ENCODE results near the gene CCL2.

CCL2 gene

DNA sequence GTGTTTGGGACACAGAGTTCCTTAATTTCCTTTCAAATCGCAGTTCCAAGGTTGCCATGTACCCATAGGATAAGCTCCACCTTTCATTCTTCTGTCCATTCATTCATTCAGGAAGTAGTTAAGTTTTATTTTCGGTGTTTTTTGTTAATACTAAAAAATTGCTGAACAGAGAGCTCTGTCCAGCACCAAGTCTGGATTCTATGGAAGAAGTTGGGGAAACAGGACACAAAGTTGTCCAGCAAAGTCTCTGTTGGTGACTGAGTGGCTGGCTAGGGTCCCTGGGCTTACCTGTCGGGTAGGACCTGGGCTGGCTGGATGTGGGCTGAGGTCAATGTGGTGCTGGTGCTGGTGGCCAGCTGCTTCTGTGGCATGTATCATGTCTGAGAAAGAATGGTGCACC lies 17.6 kb upstream of the CCL2 start:
- DNase-seq (ENCODE audit: extremely low read depth in 1 of 2, low read depth in 1 of 2), result no peak

DNA sequence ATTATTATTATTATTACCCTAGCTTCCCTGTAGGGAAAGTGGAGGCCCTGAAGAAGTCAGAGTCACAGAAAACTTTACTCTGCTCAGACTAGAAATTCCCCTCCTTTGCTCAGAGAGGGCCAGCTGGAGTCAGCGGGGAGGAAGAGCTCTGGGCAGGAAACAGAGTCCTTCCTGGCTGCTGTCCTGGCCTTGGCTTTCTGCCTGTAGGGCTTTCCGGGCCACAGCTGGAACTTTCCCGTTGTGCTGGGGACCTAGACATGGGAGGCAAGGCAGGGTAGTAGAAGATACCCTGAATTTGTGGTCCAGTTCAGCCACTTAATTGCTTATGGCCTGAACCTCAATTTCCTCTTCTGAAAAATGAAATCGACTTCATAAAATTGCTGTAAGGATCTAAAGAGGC lies 14.0 kb upstream of the CCL2 start:
- DNase-seq (ENCODE audit: extremely low read depth in 1 of 2, low read depth in 1 of 2), result no peak

DNA sequence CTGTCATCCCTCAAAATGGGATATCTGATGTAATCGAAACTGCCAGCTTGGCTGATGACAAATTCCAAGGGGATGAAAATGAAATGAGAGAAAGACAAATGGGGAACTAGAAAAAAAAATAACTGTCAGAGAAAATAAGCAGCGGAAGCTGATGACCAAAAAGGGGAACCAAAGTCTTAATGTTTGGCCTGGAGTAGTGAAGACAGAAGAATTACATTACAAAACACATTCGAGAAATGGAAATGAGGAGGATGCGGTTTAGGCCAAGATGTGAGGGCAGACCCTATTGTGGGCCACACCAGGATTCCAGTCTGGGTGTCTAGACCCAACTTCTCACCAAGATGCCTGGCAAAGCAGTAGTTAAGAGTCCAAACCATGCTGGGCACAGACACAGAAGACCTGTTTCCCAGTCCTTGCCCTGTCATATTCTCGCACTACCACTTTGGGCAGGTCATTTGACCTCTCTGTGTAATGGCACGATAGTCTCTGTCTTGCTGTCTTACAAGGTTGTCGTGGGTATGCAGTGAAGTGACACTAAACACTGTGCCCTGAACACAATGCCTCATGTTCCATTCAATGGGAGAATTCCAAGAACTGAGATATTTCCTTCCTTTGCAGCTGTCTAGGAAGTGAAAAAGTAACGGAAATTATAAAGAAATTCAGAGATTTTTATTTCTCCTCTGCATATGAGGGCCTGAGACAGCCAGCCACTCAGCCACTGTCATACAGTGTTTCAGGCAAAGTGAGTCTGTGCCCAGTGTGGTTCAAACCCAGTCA lies 12.3 kb upstream of the CCL2 start:
- no peak for DNase-seq (ENCODE audit: extremely low read depth in 1 of 2, low read depth in 1 of 2)

DNA sequence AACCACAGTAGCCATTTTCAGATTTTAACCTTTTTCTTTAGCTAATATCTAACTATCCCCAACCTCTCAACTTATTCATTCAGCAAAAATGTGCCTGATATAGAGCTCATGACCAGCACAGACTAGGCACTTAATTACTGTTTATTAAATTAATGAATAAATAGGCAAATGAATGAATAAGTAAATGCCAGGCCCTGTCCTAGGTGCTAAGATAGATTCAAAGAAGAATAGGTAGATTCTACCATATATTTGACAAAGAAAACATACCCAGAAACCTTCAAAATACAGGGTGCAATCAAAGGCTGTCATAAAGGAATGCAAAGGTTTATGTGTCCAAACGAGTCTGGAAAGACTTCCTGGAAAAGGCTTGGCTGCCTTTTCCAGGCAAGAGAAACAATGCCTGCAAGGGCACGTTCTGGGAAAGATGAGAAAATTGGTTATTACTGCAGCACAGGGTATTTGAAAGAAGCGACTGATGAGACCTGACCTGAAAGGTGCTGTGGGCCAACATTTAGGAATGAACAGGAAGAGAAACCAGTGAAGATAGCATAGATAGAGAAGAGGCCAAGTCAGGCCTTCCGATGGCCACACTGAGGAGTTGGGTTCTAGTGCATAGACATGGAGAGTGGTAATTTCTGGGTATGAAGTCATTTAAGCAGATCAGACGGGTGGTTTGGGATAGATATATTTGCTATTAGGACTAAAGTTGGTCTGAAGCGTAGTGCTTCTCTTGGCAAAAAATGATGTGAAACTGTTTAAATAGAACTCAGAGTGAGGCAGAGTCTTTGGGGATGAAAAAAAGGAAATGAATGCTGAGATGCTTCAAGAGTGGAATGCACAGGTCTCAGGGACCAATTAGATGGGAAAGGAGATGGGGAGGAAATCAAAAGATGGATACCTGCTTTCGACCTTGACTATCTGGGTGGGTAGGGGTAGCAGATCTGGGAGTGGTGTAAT lies 11.4 kb upstream of the CCL2 start:
- no peak for DNase-seq (ENCODE audit: extremely low read depth in 1 of 2, low read depth in 1 of 2)

DNA sequence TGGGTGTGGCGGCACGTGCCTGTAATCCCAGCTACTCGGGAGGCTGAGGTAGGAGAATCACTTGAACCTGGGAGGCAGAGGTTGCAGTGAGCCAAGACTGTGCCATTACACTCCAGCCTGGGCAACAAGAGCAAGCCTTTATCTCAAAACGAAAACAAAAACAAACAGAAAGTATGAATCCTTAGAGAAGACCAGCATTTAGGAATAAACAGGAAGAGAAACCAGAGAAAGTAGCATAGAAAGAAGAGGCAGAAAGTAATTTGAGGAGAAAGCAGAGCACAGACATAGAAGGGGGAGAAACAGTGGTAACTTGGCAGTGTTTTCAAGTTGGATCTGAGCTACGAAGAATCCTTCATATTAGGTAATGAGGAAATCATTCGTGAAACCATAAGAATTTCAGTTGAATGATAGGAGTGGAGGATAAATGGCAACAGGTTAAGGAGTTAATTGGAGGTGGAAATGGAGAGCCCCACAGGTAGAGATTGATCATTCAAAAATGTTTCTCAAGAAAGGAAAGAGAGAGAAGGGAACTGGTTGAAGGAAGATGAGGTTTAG lies 9.7 kb upstream of the CCL2 start:
- DNase-seq (ENCODE audit: extremely low read depth in 1 of 2, low read depth in 1 of 2), result no peak

DNA sequence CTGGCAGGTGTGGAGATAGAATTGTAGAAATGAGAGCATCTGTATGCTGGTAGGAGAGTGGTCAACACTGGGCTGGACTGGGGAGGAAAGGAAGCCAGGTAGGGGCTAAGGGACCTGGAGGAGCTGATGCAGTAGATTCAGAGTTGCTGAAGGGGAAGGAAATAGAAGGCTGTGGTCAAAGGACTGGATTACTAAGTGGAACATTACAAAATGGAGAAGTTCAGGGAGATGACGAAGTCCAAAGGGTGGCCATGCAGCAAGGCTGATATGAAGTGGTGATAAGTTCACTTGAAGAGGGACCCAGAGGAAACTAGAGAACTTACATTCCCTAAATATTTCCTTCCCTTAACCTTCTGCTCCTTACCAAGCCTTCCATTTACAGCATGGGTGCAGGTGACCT lies 8.6 kb upstream of the CCL2 start:
- no peak for DNase-seq (ENCODE audit: extremely low read depth in 1 of 2, low read depth in 1 of 2)

DNA sequence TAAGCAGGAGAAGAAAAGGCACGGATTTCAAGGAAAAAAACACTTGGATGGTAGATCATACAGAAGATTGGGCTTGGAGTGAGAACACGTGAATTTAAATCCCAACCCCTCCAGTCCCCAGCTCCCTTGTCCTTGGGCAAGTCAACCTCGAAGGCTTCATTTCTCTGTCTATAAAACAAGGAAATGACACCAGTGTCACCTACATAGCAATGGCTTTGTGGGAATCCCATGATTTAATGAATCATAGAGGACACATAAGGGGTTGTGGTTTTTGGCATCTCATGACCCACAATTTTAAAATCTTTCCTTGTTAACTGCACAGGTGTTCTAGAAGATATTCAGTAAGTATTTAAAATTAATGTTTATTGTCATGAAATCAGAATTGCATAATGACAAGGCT lies 8.2 kb upstream of the CCL2 start:
- DNase-seq (ENCODE audit: extremely low read depth in 1 of 2, low read depth in 1 of 2), result no peak

DNA sequence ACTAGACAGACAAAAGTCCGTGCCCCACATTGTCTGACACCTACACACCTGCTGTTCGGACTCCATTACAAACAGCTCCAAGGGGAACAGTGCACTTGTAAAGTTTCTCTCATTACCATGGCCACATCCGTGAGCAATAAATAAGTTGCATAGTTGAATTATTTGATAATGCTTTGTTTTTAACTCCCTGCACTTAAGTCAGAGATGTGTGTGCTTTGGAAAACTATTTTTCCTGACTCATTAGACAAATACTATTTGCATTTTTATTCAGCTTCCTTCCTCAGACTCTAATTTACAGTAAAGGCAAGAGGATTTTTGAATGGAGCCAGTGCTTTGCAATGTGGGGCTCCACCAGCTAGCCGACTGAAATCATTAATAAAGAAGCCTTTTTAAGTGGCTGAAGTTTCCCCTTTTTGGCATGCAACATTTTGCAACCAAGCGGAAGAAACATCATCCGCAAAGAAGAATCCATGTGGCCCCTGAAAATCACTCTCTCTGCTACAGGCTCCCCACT lies 6.5 kb upstream of the CCL2 start:
- no peak for DNase-seq (ENCODE audit: extremely low read depth in 1 of 2, low read depth in 1 of 2)

DNA sequence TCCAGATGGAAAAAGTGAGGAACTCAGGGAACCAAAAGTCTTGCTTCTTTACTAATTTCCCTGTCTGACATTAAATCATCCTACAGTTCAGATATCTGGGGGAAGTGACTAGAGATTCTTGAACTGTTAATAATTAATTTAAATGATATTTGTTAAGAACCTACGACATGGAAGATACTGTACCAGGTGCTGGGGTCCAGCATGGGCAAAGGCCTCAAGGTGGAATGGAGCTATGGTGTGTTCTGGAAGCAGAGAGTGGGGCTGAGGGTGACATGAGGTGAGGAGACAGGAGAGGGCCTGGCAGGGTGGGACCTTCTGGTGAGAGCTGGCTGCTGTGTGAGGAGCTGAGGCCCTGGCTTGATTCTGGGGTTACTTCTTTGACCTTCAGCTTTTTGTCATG lies 6.0 kb upstream of the CCL2 start:
- DNase-seq (ENCODE audit: extremely low read depth in 1 of 2, low read depth in 1 of 2), result no peak

DNA sequence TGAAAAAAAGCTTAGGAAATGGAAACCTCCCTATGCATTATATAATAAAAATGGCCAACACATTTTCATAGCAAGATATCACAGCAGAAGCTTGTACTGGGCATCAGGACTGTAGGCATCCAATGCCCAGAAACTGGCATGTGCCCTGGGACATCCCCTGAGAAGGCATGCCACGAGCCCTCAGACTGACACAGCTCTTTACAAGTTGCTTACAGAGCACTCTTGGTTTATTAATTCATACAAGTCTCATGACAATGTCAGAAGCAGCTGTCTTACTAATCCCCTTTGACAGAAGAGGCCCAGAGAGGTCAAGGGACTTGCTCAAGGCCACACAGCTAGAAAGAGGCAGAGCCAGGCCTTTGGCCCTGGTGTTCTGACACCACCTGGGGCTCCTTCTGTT lies 5.6 kb upstream of the CCL2 start:
- DNase-seq (ENCODE audit: extremely low read depth in 1 of 2, low read depth in 1 of 2), result no peak

DNA sequence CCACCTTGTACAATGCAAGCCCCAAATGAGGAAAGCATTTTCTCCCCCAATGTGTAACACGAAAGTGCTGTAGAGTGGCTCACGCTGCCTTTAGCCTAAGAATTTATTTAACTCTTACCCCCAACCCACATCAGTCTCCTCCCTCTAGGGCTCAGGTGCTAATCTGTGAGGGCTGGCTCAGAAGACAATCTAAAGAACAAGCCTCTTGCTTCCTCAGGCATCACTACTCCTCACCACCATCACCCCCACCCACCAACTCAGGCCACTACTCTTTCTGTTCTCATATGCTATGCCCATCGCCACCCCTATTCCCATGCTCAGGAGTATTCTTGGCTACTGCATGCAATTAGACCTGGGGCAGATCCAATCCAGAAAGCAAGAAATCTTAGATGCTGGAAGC lies 3.9 kb upstream of the CCL2 start:
- no peak for DNase-seq (ENCODE audit: extremely low read depth in 1 of 2, low read depth in 1 of 2)

DNA sequence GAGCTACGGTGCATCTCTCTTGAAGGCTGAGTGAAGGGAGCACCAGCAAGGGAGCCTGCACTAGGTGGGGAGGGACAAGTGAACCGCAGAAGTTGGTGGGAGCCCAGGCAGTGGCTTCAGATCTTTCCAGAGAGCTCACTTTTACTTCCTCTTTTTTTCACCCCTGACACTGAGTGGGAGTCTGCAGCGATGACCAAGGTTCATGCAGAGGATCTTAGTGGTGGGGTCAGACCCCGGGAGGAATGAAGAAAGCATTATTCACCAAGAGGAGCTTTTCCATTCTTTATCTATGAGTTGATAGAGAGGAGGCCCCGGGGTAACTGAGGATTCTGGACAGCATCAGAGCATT lies 3.0 kb upstream of the CCL2 start:
- no peak for DNase-seq (ENCODE audit: extremely low read depth in 1 of 2, low read depth in 1 of 2)

DNA sequence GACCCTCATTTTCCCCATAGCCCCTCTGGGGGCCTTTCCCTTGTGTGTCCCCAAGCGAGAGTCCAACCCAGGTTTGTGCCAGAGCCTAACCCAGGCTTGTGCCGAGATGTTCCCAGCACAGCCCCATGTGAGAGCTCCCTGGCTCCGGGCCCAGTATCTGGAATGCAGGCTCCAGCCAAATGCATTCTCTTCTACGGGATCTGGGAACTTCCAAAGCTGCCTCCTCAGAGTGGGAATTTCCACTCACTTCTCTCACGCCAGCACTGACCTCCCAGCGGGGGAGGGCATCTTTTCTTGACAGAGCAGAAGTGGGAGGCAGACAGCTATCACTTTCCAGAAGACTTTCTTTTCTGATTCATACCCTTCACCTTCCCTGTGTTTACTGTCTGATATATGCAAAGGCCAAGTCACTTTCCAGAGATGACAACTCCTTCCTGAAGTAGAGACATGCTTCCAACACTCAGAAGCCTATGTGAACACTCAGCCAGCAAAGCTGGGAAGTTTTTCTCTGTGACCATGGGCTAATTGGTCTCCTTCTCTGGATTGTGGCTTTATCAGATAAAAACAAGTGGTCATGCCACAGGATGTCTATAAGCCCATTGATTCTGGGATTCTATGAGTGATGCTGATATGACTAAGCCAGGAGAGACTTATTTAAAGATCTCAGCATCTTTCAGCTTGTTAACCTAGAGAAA lies 2.5 kb upstream of the CCL2 start:
- no peak for DNase-seq (ENCODE audit: extremely low read depth in 1 of 2, low read depth in 1 of 2)

DNA sequence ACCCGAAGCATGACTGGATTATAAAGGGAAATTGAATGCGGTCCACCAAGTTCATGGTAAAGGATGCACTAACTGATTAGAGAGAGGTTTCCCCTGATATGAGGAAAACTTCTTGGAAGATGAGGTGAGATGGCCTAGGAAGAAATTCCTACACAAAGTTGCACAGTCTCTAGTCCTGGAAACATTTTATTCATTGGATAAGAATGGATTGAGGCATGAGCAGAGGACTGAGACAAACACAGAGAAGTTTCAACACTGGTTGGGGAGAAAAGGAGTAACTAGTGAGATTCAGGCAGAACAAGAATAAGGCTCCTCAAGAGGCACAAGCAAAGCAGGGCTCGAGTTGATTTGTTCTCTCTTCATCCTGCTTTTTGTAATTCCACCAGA lies 2.0 kb upstream of the CCL2 start:
- no peak for DNase-seq (ENCODE audit: extremely low read depth in 1 of 2, low read depth in 1 of 2)

DNA sequence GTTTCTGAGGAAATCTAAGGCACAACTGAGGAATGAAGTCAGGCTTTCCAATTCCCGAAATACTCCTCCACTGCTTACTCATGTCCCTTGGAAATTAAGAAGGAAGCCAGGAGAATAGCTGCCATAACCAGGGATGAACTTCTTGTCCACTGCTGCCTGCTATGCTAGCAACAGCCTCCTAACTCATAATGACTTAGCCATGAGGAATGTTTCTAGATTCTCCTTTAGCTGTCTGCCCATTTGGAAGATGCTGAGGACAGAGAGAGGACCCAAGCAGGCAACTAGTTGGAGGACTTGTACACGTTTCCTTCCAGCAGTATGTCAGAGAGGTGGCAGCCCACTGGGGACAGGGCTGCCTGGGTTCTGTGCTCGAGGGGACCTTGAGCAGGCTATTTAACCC lies 939 bp upstream of the CCL2 start:
- no peak for DNase-seq (ENCODE audit: extremely low read depth in 1 of 2, low read depth in 1 of 2)

DNA sequence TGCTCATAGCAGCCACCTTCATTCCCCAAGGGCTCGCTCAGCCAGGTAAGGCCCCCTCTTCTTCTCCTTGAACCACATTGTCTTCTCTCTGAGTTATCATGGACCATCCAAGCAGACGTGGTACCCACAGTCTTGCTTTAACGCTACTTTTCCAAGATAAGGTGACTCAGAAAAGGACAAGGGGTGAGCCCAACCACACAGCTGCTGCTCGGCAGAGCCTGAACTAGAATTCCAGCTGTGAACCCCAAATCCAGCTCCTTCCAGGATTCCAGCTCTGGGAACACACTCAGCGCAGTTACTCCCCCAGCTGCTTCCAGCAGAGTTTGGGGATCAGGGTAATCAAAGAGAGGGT lies 272 bp downstream of the CCL2 start:
- DNase-seq (ENCODE audit: extremely low read depth in 1 of 2, low read depth in 1 of 2), result no peak

DNA sequence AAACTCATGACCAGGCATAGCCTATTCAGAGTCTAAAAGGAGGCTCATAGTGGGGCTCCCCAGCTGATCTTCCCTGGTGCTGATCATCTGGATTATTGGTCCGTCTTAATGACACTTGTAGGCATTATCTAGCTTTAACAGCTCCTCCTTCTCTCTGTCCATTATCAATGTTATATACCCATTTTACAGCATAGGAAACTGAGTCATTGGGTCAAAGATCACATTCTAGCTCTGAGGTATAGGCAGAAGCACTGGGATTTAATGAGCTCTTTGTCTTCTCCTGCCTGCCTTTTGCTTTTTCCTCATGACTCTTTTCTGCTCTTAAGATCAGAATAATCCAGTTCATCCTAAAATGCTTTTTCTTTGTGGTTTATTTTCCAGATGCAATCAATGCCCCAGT lies 756 bp downstream of the CCL2 start:
- no peak for DNase-seq (ENCODE audit: extremely low read depth in 1 of 2, low read depth in 1 of 2)

DNA sequence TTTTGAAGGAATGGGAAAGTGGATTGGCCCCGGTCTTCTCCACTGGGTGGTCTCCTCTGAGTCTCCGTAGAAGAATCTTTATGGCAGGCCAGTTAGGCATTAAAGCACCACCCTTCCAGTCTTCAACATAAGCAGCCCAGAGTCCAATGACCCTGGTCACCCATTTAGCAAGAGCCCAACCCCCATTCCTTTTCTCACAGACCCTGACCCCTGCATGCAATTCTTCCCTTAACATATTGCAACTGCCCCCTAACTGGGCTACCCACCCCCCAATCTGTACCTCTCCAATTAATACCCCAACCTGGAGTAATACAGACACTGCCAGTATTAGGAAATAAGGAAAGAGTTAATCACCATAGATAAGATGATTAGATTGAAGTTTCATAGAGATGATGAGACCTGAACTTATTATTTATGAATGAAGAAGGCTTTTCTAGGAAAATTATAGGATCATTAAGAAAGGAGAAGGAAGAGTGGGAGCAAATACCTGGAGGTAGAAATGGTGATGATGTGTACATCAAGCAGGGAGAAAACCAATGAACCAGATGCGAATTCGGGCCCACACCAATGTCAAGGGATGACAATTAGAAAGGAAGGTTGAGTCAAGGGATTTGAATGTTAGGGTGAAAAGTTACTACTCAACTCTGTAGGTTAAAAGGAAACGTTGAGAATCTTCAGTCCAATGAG lies 2.4 kb downstream of the CCL2 start:
- DNase-seq (ENCODE audit: extremely low read depth in 1 of 2, low read depth in 1 of 2), result no peak

DNA sequence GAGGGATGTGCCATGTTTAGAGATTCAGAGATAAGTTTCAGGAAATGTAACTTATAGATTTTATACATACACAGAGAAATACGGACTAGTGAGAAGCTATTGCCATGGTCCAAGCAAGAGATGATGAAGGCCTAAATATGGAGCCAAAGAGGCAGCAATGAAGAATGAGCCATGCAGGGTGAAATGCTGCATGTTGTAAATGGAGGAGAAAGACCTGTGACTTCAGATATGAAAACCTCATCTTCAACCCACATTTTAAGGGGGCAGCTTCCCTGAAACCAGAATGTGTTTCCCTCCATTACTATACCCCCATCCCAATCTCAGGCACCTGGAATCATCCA lies 2.9 kb downstream of the CCL2 start:
- DNase-seq (ENCODE audit: extremely low read depth in 1 of 2, low read depth in 1 of 2), result no peak

DNA sequence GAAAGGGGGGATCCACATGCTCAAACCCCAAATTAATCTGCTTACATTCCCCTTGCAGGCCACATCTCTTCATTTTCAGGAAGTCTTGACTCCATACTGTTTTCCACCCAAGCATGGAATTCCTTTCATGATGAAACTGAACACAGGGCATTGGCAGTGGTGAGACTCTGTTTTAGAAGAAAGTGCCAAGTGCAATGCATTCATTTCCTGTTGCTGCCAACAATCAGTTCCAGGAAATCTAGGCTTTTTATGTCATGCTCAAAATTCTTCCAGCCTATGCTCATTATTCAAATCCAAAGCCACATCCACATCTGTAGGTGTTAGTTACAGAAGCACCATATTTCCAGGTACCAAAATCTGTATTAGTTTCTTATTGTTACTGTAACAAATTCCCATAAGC lies 4.1 kb downstream of the CCL2 start:
- no peak for DNase-seq (ENCODE audit: extremely low read depth in 1 of 2, low read depth in 1 of 2)

DNA sequence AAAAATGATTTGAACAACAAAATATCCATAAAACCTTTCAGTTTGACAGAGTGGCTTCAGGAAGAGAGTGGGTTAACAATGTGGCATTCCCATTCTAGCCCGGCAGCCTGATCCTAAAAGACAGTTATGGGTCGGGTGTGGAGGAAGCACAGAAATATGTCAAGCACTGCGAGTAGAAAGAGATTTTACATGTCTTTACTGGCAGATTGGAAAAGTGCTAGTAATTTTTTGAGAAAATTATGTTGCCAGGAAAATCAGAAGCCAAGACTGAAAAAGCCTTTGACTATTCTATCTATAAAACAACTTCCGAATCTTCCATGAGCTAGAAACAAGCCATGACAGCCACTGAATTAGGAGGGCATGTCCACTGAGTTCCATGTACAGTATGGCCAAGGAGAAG lies 5.8 kb downstream of the CCL2 start:
- DNase-seq (ENCODE audit: extremely low read depth in 1 of 2, low read depth in 1 of 2), result no peak
